Endothelial cell of coronary artery (primary cell): ENCODE results near the gene STK17A. TPM values are rescaled to one million over a fixed set of nuclear protein-coding genes. Genes with fewer than 3 reads are reported as not detected.

ENCODE experiments used
- total RNA-seq: library from RNA; depleted of rRNA; stranded (reverse); fragments of >200 nt; gene quantifications from 2 replicates; pipeline ENCODE4 v1.2.3, GENCODE V29; 2014

STK17A gene
- 74.4 and 75.9 TPM in 2 replicates for total RNA-seq

DNA sequence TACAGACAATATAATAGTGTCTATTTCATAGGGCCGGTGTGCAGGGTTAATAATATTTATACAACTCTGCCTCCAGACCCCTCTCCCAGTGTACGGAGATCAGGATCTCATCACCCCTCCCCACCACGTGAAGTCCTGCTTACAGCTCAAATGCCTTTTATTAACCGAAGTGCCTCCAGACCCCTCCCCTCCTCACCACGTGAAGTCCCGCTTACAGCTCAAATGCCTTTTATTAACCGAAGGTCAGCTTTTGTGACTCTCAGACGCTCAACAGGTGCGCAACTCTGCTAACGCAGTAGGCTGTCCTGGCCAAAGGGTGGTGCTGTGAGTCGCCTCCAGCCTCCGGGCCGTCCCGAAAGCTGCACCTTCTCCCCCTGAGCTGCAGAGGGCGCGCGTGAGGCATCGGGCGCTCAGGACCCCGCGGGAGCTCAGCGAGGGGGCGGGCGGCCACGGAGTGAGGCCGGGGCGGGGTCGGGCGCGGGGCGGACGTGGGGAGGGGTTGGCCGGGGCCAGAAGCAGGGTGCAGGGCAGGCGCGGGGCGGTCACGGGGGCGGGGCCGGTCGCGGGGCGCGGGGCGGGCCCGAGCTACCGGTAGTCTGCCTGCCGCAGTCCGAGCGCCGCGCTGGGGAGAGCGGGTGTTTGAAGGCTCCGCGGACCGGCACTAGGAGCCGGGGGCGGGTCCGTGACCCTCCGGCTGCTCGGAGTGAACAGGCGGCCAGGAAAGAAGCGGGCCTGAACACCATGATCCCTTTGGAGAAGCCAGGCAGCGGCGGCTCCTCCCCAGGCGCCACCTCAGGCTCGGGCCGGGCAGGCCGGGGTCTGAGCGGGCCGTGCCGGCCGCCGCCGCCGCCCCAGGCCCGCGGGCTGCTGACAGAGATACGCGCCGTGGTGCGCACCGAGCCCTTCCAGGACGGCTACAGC, at the start of gene STK17A:
Gene STK17A, plus strand, starts transcription at position 606 of the 921 bp plus-strand sequence. Its CDS starts 136 bp downstream, at position 742.

Other genes with a start within 250 kb of the STK17A start
- gene COA1, start 146.4 kb downstream of the STK17A start, total RNA-seq: 41.8 and 47.4 TPM in 2 replicates
- 31.4 and 32.9 TPM in 2 replicates for gene BLVRA, start 175.6 kb downstream of the STK17A start, total RNA-seq